Smooth muscle cell (in vitro differentiated cells): ENCODE data around the gene IGFBP4. TPM values are rescaled to one million over a fixed set of nuclear protein-coding genes. Genes with fewer than 3 reads are reported as not detected.
A peak's percentile ranks its signal among the peaks of the same experiment; 100 is the strongest.

ENCODE experiments used
- DNase-seq: peaks from one replicate; lab custom pipeline; 2025; ENCODE audit not compliant: unreplicated experiment; lab: John Stamatoyannopoulos, UW
- H2AFZ ChIP-seq: fragments of 200-600 bp; sonication (generic); 2 replicates; pipeline ENCODE4 v1.6.0; 2016; ENCODE audit warnings: antibody characterized with exemption, low read depth, mild to moderate bottlenecking
- H3F3A ChIP-seq: fragments of 200-600 bp; sonication (generic); 2 replicates; pipeline ENCODE4 v1.6.0; 2017; ENCODE audit warnings: antibody characterized with exemption, low read depth
- H3K27ac ChIP-seq: fragments of 200-600 bp; sonication (generic); 2 replicates; pipeline ENCODE4 v1.5.1; 2016; ENCODE audit warnings: low read depth, mild to moderate bottlenecking
- H3K27me3 ChIP-seq: fragments of 200-600 bp; sonication (generic); 2 replicates; pipeline ENCODE4 v1.6.1; 2016; ENCODE audit warnings: low read depth, mild to moderate bottlenecking
- H3K36me3 ChIP-seq: fragments of 200-600 bp; sonication (generic); 2 replicates; pipeline ENCODE4 v1.5.1; 2016; ENCODE audit warnings: low read depth
- H3K4me1 ChIP-seq: fragments of 200-600 bp; sonication (generic); 2 replicates; pipeline ENCODE4 v1.5.1; 2016; ENCODE audit warnings: low read depth
- H3K4me2 ChIP-seq: fragments of 200-600 bp; sonication (generic); 2 replicates; pipeline ENCODE4 v1.6.0; 2016; ENCODE audit warnings: mild to moderate bottlenecking
- H3K4me3 ChIP-seq: fragments of 200-600 bp; sonication (generic); 2 replicates; pipeline ENCODE4 v1.5.1; 2016; ENCODE audit warnings: mild to moderate bottlenecking
- H3K79me2 ChIP-seq: fragments of 200-600 bp; sonication (generic); 2 replicates; pipeline ENCODE4 v1.6.0; 2016; ENCODE audit warnings: low read depth, mild to moderate bottlenecking
- H3K9ac ChIP-seq: fragments of 200-600 bp; sonication (generic); 2 replicates; pipeline ENCODE4 v1.6.0; 2016; ENCODE audit warnings: low read depth
- H3K9me3 ChIP-seq: fragments of 200-600 bp; sonication (generic); replicated peaks from 2 replicates; pipeline ENCODE4 v1.5.1; 2016; ENCODE audit warnings: low read depth
- H4K20me1 ChIP-seq: fragments of 200-600 bp; sonication (generic); 2 replicates; pipeline ENCODE4 v1.6.0; 2016; ENCODE audit warnings: low read depth
- CTCF ChIP-seq: fragments of 200-600 bp; sonication (generic); IDR thresholded peaks from 2 replicates; pipeline ENCODE4 v1.5.1; 2017; ENCODE audit warnings: borderline replicate concordance, mild to moderate bottlenecking, antibody characterized with exemption; ENCODE audit not compliant: insufficient read depth, poor library complexity, severe bottlenecking
- WGBS: methylation state at CpG from one replicate; pipeline ENCODE4 v1.1.7; 2016; ENCODE audit warnings: low lambda C conversion rate; 5-methylcytosine and 5-hydroxymethylcytosine counted together
- polyA plus RNA-seq: library from polyadenylated mRNA; unstranded; fragments of >200 nt; fragmentation: Nextera tagmentation; extraction: Ambion mirVana; gene quantifications from 2 replicates; pipeline ENCODE4 v1.2.1, GENCODE V29; 2016
- total RNA-seq: library from RNA; depleted of rRNA; stranded (reverse); fragments of >200 nt; gene quantifications from 2 replicates; pipeline ENCODE4 v1.2.3, GENCODE V29; 2014

IGFBP4 gene
- total and polyA plus RNA-seq, 2 experiments from 2014 or later: 91.0 to 305 TPM

- H3K4me2 ChIP-seq: no peak overlapping the region
- no peak overlapping the region for H3K9ac ChIP-seq
- H3K9me3 ChIP-seq: no peaks in the 10 kb centered on the region
- H3K79me2 ChIP-seq: no peaks in the 10 kb centered on the region
- H3K36me3 ChIP-seq: no peaks in the 10 kb centered on the region
- no peak for DNase-seq
- H4K20me1 ChIP-seq: no peaks in the 10 kb centered on the region
- no peaks in the 10 kb centered on the region for H3K27me3 ChIP-seq
- H3K4me3 ChIP-seq: no peak overlapping the region
- no peaks in the 10 kb centered on the region for H3F3A ChIP-seq
- no peak overlapping the region for H3K27ac ChIP-seq
- WGBS: 40% methylated on average over 2 of the region's 2 CpGs
- no peak overlapping the region for H2AFZ ChIP-seq
- TF ChIP-seq CTCF: no peak
- H3K4me1 ChIP-seq: peaks cover 3% of the 10 kb centered on the region
These were observed 10.3 kb upstream of the IGFBP4 start for GRCh38 chr17:40432864-40433528.

- Histone ChIP-seq H4K20me1 (no peaks in the 10 kb centered on the region), H3K36me3 (no peaks in the 10 kb centered on the region), H3K4me1 (peaks cover 3% of the 10 kb centered on the region), H3K9me3 (no peaks in the 10 kb centered on the region), H2AFZ (no peak overlapping the region), H3F3A (no peaks in the 10 kb centered on the region), H3K9ac (no peak overlapping the region), H3K27ac (no peak overlapping the region), H3K79me2 (no peaks in the 10 kb centered on the region), H3K4me2 (no peak overlapping the region), H3K4me3 (no peak overlapping the region), H3K27me3 (no peaks in the 10 kb centered on the region)
- peak; percentile 32 for TF ChIP-seq CTCF
- DNase-seq: no peak
- 75% methylated on average over 6 of the region's 6 CpGs for WGBS
These were observed 9.5 kb upstream of the IGFBP4 start for GRCh38 chr17:40433551-40434415.

GRCh38 chr17:40436636-40437035 lies 6.6 kb upstream of the IGFBP4 start:
- DNase-seq: no peak
- whole genome bisulfite sequencing: 79% methylated on average over 5 of the region's 5 CpGs
- no peaks in the 10 kb centered on the region for H3K36me3 ChIP-seq
- no peaks in the 10 kb centered on the region for H3K9me3 ChIP-seq
- no peak overlapping the region for H3K27ac ChIP-seq
- H3F3A ChIP-seq: no peaks in the 10 kb centered on the region
- H3K4me3 ChIP-seq: no peak overlapping the region
- TF ChIP-seq CTCF: no peak
- H3K4me2 ChIP-seq: no peak overlapping the region
- H4K20me1 ChIP-seq: no peaks in the 10 kb centered on the region
- H3K27me3 ChIP-seq: no peaks in the 10 kb centered on the region
- H2AFZ ChIP-seq: no peak overlapping the region
- H3K79me2 ChIP-seq: no peaks in the 10 kb centered on the region
- H3K4me1 ChIP-seq: peaks cover 3% of the 10 kb centered on the region
- H3K9ac ChIP-seq: no peak overlapping the region
